Uterus (tissue), 4 donors: ENCODE measurements around the gene PYY. TPM values are rescaled to one million over a fixed set of nuclear protein-coding genes. Genes with fewer than 3 reads are reported as not detected.
"Not testable (repeated sequence)": the region's sequence is repeated elsewhere in the genome, so short reads cannot be mapped to it uniquely, and the experiment has no call there.

ENCODE experiments used
- DNase-seq, 2 donors: peaks; one replicate each; pipeline ENCODE4 v3.0.0-alpha.2; 2019 to 2020
- H3K27ac ChIP-seq, 2 donors: fragments of 200-600 bp; sonication (generic); 1 replicate in 1 of 2; 2 replicates in 1 of 2; pipeline ENCODE4 v1.5.1; 2016 to 2018
- H3K27me3 ChIP-seq, 2 donors: fragments of 200-600 bp; sonication (generic); one replicate each; pipeline ENCODE4 v1.5.1; 2018 to 2019; ENCODE audit warnings: control low read depth in 1 of 2
- H3K36me3 ChIP-seq, 2 donors: fragments of 200-600 bp; sonication (generic); one replicate each; pipeline ENCODE4 v1.5.1; 2019; ENCODE audit warnings: control low read depth in 1 of 2
- H3K4me1 ChIP-seq, 2 donors: fragments of 200-600 bp; sonication (generic); one replicate each; pipeline ENCODE4 v1.5.1; 2018 to 2019; ENCODE audit warnings: control low read depth in 1 of 2
- H3K4me3 ChIP-seq, 2 donors: fragments of 200-600 bp; sonication (generic); 1 replicate in 1 of 2; 2 replicates in 1 of 2; pipeline ENCODE4 v1.5.1; 2018 to 2019; ENCODE audit warnings: mild to moderate bottlenecking in 1 of 2
- H3K9me3 ChIP-seq, 2 donors: fragments of 200-600 bp; sonication (generic); one replicate each; pipeline ENCODE4 v1.5.1; 2019; ENCODE audit warnings: control low read depth in 1 of 2
- POLR2A ChIP-seq, 2 donors: fragments of 450-650 bp; IDR thresholded peaks; one replicate each; pipeline ENCODE4 v1.6.1; 2016; ENCODE audit warnings: antibody characterized with exemption in 2 of 2, mild to moderate bottlenecking in 1 of 2, moderate library complexity in 1 of 2
- intact Hi-C: fragments of 100-400 bp; cut with DNase I; formaldehyde crosslinking; loops from one replicate; pipeline ENCODE4 v1.15.1; 2023; ENCODE audit warnings: low total_unique reads
- total RNA-seq, 4 donors: library from RNA; depleted of rRNA in 3 of 4; stranded (reverse); fragments of >200 nt in 3 of 4; gene quantifications; one replicate each; pipeline versions ENCODE4 v1.1.0 to v1.2.4, GENCODE V29; 2014 to 2023
- TF ChIP-seq, protein P1 (sequence below), 4 experiments: fragments of 200-600 bp in 2 of 4; fragments of 450-650 bp in 2 of 4; sonication (generic) in 2 of 4; IDR thresholded peaks; one replicate each; pipeline ENCODE4 v1.5.1; 2016 to 2019; ENCODE audit warnings: antibody characterized with exemption in 4 of 4, mild to moderate bottlenecking in 2 of 4, moderate library complexity in 1 of 4
- donor health status: DM: yes; HTN: yes; CAD: no.

Gene PYY
- total RNA-seq, 4 donors from 2014 or later = not detected

DNA sequence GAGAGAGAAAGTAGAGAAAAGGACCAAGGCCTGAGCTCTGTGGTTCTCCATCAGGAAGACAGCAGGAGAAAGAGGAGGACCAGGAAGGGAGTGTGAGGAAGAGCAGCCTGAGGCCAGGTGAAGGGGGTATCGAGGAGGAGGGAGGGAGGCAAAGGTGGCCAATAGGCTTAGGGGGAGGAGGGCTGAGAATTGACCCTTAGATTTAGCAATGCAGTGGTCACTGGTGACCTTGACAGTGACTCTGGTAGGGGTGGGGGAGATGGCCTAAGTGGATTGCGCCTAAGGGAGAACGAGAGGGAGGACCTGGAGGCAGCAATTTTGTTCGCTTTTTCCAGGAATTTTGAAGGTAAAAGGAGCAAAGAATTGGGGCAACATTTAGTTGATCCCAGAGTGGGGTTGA, 45.3 kb upstream of the PYY start:
- peaks cover 0 to 4% of the 10 kb centered on the region in 2 donors for H3K4me1 ChIP-seq
- DNase-seq = no peak
- TF ChIP-seq POLR2A (IDR thresholded peaks at IDR 0.05) = no peak
- TF ChIP-seq, protein P1, sequence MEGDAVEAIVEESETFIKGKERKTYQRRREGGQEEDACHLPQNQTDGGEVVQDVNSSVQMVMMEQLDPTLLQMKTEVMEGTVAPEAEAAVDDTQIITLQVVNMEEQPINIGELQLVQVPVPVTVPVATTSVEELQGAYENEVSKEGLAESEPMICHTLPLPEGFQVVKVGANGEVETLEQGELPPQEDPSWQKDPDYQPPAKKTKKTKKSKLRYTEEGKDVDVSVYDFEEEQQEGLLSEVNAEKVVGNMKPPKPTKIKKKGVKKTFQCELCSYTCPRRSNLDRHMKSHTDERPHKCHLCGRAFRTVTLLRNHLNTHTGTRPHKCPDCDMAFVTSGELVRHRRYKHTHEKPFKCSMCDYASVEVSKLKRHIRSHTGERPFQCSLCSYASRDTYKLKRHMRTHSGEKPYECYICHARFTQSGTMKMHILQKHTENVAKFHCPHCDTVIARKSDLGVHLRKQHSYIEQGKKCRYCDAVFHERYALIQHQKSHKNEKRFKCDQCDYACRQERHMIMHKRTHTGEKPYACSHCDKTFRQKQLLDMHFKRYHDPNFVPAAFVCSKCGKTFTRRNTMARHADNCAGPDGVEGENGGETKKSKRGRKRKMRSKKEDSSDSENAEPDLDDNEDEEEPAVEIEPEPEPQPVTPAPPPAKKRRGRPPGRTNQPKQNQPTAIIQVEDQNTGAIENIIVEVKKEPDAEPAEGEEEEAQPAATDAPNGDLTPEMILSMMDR (IDR thresholded peaks at IDR 0.05) = no peak
- no peaks in the 10 kb centered on the region for H3K9me3 ChIP-seq
- no peaks in the 10 kb centered on the region for H3K36me3 ChIP-seq
- peaks cover 0 to 5% of the 10 kb centered on the region in 2 donors for H3K27me3 ChIP-seq
- no peak overlapping the region for H3K27ac ChIP-seq
- H3K4me3 ChIP-seq = no peak overlapping the region
- intact Hi-C loops = no loop called here

DNA sequence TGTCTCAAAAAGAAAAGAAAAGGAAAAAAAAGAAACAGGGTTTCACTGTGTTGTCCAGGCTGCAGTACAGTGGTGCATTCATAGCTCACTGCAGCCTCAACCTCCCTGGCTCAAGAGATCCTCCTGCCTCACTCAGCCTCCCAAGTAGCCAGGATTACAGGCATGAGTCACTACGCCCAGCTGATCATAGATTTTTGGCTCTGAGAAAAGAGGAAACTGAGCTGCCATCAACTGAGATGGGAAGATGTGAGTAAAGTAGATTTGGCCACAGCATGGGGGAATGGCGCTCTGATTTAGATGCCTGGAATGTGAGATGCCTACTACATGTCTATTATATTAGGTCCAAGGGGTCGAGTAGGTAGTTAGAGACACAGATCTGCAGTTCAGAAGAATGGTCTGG, 44.8 kb upstream of the PYY start:
- Histone ChIP-seq H3K27me3 (peaks cover 0 to 5% of the 10 kb centered on the region in 2 donors), H3K4me1 (peaks cover 0 to 4% of the 10 kb centered on the region in 2 donors), H3K4me3 (no peak overlapping the region), H3K9me3 (no peaks in the 10 kb centered on the region), H3K36me3 (no peaks in the 10 kb centered on the region), H3K27ac (no peak overlapping the region)
- intact Hi-C loops = no loop called here
- no peak for DNase-seq
- TF ChIP-seq POLR2A (IDR thresholded peaks at IDR 0.05) = no peak
- TF ChIP-seq, protein P1 (IDR thresholded peaks at IDR 0.05) = no peak

DNA sequence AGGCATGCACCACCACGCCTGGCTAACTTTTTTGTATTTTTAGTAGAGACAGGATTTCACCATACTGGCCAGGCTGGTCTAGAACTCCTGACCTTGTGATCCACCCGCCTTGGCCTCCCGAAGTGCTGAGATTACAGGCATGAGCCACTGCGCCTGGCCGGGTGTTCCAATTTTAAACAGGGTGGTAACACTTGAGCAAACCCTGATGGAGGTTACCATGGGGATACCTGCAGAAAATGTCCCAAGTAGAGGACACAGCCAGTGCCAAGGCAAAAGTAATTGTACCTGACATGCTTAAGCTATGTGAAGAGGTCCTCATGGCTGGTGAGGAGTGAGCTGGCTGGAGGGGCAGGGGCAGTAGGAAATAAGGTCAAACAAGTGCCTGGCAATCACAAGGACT, 43.4 kb upstream of the PYY start:
- H3K4me1 ChIP-seq, H3K9me3 ChIP-seq, H3K36me3 ChIP-seq, H3K27me3 ChIP-seq, DNase-seq, intact Hi-C loops, H3K4me3 ChIP-seq, H3K27ac ChIP-seq: not testable (repeated sequence)

DNA sequence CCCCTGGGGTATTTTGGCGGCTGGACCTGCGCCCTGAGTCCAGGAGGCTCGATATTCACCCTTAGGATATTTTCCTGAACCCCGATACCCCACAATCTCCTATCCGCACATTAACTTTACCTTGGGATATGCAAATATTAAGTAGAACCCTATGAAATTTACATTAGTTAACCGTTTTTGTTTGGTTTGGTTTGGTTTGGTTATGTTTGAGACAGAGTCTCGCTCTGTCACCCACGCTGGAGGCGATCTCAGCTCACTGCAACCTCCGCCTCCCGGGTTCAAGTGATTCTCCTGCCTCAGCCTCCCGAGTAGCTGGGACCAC, 41.4 kb upstream of the PYY start:
- Histone ChIP-seq H3K27ac (no peak overlapping the region), H3K9me3 (no peaks in the 10 kb centered on the region), H3K36me3 (no peaks in the 10 kb centered on the region), H3K27me3 (peaks cover 0 to 5% of the 10 kb centered on the region in 2 donors), H3K4me1 (peaks cover 0 to 4% of the 10 kb centered on the region in 2 donors), H3K4me3 (no peak overlapping the region)
- intact Hi-C loops = no loop called here
- DNase-seq = no peak
- TF ChIP-seq, protein P1 (IDR thresholded peaks at IDR 0.05) = no peak
- TF ChIP-seq POLR2A (IDR thresholded peaks at IDR 0.05) = no peak

DNA sequence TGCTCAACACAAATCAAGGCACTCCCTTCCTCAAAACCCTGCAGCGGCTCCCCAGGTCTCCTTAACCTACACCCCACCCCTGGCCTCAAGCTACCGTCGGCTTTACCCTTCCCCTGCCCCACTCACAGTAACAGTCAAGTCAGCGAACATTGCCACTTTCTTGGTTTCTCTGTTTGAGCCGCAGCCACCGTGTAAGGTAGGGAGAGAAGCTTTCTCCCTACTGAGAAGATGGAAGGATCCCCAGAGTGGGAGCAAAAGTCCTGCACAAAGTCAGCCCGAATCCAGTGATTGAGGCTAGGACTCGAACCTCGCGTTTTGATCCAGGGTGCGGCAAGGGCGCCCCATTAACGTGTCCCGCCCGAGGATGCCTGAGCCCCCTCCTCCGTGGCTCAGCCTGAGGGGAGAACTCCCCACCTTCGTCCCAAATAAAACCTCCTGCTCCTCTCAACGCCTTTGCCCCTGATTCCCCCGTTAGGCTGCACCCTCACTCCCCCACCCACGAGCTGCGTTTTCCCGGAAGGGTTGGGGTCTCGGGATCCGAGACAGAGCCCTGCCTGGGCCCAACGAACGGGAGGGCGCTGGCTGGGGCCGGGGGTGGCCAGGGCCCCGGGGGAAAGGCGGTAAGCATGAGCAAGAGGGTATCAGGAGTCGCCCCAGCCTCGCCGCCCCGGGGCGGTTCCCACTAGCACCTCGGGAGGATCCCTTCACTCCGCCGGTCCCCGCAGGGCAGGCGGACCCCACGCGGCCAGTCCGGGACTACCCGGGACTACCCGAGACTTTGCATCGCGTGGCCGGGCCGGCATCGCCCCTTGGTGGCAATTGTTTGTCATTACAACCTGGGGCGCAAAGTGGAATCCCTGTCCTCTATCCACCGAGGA, 40.8 kb upstream of the PYY start:
- H3K27me3 ChIP-seq = peaks cover 0 to 5% of the 10 kb centered on the region in 2 donors
- H3K4me1 ChIP-seq = peaks cover 0 to 4% of the 10 kb centered on the region in 2 donors
- no peaks in the 10 kb centered on the region for H3K36me3 ChIP-seq
- intact Hi-C loops = no loop called here
- no peak overlapping the region for H3K27ac ChIP-seq
- peak; percentile 54 to 65 for DNase-seq
- TF ChIP-seq POLR2A (IDR thresholded peaks at IDR 0.05) = no peak
- TF ChIP-seq, protein P1 (IDR thresholded peaks at IDR 0.05) = peak; percentile 65 to 84 (median 78)
- H3K4me3 ChIP-seq = peak overlapping the region; percentile 17 to 39
- no peaks in the 10 kb centered on the region for H3K9me3 ChIP-seq
